Activated gamma-delta T cell (primary cell): ENCODE results near the gene RHOBTB1.

Experiments
- DNase-seq: peaks from one replicate; lab custom pipeline; 2025; lab: John Stamatoyannopoulos, UW

Gene RHOBTB1

DNA sequence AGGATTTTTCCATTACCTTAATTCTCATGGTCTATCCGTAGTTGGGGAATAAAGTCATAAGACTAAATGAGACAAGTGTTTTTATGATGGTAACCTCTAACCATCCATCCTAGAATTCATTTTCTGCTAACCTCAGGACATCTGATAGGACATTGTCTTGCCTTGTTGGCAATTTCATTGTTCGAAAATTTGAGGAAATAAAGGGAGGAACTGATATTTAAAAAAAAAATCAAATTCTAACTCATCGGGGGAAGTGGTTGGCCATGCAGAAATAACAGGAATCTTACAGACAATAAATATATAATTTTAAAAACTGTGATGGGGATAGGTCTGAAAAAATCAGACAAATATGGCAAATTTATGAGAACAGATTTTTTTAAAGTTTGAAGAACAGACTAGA lies 21.7 kb upstream of the RHOBTB1 start:
- DNase-seq = no peak

DNA sequence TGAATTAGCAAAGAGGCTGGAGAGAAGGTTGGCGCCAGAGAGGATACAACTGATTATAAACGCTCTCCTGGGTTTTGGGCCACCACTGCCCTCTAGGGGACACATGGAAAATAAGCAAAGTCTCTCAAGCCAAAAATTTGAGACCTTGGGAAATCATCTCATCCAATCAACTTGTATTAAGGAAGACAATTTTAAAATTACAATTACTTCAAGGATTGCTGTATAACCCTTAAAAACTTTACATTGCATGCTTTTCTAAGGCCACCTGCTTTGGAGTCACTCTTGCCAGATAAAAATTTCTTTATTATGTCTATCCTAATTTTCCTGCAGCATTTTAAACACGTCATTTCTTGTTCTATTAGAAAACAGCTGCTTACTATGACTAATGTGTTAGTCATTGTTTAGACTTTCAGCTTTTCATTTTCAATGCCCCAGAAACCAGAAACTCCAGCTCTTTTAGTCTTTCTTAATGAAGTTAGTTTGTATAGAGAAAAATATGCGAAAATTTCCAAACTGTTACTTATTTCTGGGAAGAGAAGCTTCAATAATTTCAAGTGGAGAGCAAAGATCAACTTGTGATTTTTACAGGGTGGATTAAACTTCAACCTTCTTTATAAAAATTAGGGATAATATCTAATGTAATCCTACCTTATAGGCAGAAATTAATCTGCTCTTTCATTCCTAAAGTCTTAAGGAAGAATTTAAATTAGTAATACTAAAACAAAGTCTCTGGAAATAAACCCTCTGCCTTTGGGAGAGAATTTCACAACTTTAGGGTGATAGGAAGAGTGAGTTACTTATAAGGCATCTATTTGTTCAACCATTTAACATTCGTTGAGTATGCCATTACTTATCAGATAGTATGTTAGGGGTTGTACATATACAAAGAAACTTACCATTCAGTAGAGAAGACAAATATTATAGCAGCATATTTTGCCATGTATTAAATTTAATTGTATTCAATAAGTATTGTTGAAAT lies 20.6 kb upstream of the RHOBTB1 start:
- no peak for DNase-seq

DNA sequence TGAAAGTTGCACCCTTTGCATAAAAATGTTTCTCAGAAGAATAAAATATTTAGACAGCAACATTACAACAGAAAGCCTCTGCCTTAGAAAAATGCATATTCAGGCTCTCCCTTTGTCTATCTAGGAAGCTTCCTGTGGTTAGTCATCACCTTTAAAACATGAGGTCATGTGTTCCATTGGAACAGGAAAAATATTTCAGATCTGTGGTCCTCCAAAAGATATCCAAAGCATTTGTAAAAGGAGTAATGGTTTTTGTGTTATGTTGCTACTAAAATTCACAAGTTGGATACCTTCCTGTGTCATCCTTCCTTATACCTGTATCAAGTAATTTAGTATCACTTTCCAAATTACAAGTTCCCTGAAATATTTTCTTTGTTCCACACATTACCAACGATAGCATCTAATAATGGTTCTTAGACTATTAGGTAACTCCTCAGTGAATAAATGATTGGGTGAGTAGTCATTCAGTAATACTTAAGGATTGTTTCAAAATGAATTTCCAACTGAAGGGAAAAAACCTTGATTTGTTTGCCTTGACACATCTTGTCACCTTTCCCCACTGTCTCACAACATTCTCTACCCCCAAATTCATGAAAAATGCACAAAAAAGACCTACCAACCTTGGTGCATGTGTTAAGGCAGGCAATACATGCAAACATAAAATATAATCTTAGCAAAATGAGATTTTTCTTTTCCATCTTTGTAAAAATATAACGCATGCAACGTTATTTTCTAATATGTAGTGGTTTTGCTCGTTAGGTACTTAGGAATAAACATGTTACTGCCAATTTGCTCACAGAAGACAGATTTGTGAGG lies 19.7 kb upstream of the RHOBTB1 start:
- DNase-seq = no peak

DNA sequence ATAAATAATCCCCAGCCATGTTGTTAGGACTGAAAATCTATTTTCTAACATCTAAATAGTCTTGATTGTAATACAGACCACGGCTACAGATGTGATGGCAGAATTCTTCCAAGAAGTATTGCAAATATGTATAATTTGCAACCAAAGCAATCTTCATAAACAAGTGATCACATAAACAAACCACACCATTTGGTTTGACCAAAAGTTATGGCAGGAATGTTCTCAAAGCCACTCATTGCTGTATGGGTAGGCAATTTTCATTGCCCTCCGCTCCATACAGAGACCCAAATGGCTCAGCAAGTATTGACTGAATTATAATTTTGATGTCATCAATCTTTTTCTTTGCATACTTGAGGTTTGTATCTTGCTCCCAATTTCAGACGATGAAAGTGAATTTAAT lies 19.0 kb upstream of the RHOBTB1 start:
- DNase-seq = no peak

DNA sequence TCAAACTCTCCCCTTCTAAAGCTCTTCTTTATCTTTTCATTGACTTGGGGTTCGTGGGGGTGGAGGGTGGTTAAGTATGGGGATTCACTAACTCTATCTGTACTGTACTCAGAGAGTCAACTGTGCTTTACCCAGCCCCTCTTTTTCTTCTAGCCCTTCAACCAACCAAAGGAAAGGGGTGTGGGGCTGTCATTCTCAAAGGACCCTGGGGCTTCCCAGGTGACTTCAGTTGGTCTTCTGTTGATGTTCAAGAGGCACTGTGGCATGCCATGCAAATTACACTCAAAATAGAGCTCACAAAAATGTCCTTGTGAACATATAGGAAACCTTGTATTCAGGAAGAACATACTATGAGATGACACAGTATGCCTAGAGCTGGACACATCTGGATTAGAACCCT lies 16.9 kb upstream of the RHOBTB1 start:
- DNase-seq = no peak

DNA sequence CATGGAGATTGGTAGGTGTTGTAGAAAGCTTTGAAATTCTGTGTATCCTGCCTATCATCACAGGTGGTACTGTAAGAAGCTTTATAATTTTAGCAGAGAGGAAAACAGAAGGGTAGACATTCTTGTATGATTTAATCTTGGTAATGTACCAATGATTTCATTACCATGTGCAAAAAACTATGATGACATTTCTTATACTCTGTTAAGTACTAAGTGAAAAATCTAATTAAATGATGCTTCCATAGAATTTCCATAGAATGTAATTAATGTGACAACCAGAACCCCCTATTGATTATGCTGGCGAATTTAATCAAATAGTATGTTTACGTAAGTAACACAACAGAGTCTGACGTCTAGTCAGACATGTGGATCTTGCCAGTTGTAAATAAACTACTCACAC lies 16.0 kb upstream of the RHOBTB1 start:
- DNase-seq = no peak

DNA sequence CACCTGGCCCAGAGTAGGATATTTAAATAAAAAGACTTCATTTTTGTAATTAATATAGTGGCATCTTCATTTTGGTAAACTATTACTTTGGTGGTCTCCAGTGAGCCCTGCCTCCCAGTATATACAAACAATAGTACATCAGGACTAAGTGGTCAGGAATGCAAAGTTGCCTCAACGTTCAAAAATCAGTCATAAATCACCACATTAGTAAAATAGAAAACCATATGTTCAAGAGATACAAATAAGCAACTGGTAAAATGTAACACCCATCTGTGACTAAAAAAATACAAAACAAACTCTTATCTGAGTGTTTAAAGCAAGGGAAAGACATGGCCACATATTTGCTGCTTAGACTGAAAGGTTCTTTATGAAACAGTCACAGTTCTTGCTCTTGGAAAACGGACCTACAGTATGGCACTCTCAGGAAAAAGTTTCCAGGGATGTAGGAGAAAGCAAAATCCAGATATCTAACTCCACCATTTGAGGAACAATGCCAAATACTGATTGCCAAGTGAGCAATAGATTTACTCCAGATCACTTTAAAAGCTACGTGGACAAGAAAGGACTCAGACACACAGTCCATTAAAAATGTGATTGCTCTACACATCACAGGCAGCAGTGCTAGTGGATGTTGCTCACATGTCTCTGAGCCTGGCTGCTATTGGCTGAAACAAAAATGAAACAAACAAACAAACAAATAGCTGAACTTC lies 15.1 kb upstream of the RHOBTB1 start:
- DNase-seq = no peak

DNA sequence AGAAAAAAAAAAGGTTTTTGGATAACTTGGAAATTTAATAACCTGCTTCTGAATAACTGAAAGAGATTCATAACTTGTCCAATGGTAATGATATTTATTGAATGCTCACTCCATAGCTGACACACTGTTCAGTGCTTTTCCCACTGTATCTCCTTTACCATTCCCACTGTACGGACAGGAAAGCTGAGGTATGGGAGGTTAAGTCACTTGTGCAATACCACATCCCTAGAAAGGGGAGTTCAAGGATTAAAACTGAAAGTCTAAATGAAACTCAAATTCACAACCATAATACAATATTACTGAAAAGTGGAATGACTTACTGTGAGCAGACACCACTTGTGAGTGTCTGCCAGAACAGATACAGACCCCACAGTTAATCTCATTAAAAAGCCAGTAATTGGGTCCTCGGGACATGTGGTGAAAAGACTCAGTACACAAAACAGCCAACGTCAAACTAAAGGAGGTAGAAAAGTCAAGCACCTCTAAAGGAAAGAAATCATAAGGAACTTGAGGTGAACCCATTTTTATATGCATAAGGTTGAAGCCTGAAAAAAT lies 13.8 kb upstream of the RHOBTB1 start:
- no peak for DNase-seq

DNA sequence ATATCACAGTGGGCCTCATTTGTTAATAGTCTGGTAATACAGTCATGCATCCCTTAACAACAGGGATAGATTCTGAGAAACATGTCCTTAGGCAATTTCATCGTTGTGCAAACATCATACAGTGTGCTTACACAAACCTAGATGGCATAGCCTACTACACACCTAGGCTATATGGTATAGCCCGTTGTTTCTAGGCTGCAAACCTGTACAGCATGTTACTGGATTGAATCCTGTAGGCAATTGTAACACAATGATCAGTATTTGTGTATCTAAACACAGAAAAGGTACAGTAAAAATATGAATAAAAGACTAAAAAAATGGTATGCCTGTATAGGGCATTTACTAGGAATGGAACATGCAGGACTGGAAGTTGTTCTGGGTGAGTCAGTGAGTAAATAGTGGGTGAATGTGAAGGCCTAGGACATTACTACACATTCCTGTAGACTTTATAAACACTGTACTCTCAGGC lies 12.0 kb upstream of the RHOBTB1 start:
- DNase-seq = no peak

DNA sequence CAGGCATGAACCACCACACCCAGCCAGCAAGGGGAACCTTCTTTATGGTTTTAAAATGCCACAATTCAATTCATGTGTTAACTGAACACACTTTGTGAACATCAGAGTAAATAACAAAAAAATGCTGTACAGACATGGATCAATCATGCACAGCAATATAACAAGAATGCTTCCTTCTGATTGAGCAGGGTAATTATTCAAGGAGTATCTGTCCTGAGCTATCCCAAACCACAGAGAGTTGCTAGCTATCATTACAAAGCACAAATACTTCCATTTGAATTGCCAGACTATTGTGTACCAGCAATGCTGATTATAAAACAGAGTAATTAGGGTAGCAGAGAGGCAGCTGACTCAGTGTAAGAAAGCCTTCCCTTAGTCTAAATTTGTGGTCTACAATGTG lies 11.3 kb upstream of the RHOBTB1 start:
- no peak for DNase-seq

DNA sequence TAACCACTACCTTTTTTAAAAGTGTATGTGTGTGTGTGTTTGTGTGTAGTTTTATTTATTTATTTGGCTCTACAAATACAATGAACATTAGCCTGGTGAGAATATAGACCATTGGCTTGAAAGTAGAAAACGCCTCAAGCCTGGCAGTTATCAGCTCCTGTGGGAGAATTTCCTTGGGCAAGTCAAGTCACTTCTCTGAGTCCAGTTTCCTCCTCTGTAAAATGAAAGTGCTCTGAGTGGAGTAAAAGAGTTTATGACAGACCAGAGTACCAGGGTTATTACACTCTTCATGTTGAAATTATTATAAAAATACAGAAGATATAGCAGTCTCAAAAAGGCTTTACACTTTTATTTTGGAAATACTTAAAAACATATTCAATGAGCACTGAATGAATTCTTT lies 10.1 kb upstream of the RHOBTB1 start:
- no peak for DNase-seq

DNA sequence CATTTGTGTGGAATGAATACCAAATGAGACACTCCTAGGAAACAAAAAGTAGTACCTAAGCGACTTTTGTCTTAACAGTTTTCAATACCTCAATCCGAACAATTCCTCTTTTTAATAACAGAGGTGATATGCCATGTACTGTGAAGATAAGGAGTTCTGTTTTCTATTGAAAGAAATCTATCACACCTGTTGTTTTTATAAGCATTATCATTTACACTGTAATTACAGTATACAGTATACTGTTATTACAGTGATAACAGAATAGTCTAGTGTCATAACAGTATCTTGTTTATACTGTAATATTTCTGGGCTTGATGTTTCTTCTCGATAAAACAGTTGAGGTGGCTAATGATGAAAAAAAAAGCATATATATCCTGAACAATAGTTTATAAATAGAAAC lies 9.4 kb upstream of the RHOBTB1 start:
- no peak for DNase-seq

DNA sequence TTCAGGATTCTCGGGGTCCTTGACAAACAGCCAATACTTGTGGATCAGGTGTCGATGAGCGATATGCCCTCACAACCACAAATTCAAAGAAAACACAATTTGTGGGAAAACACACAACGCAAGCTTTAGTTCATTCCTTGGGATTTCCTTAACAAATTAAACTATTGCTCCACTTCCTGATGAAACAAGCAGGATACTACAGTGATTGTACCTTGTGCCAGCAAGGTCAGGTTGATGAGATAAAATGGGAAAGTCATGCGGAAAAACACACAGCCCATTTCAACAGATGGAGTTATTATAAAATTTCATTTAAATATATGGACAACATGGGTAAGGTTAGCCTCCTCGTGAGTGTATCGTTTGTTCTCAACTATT lies 8.8 kb upstream of the RHOBTB1 start:
- DNase-seq = no peak

DNA sequence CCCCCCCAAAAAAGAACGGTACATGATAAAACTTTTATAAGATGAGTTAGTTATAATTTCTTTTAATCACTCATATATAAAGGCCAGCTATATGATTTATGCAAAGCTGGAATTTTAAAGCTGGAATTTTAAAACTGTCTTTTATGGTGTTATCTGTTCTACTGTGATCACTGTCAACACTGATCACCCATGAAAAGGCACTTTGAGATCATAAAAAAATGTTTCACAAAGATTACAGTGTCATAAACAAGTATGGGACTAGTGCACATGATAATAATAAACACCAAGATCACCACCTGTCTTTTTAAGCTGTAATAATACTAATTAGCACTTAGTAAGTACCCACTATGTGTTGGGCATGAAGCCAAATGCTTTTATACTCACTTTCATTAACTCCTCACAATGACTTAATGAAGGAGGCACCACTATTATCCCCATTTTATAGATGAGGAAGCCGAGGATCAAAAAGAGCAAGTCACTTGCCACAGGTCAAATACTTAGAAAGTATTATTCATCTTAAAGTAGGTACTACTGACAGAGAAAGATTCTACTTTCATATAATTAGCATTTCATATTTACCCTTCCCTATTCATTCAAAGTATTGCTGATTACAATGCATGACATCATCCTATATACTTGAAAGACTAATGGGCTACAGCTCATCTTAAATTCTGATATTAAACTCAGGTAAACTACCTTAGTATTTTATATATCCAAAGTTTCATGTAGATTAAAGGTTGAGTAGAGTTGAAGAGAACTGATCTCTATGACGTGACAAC lies 8.3 kb upstream of the RHOBTB1 start:
- DNase-seq = no peak

DNA sequence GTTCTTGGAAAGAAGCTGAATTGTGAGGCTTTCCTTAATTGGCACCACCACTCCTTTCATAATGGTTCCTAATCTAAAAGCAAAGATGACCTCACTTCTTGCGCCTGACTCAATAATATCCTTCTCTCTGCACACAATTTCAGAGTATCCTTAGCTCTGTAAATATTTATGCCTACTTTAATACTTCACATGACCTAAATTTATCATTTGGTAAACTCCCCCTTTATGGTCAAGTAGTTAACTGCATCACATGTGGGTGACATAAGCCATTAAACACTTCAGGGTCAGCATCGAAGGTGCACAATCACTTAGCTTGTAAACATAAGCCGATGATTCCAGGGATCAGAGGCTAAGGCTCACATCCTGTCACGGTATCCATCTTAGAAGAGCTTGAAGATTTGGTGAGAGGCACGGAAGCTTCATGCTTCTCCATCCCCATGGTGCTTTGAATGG lies 7.3 kb upstream of the RHOBTB1 start:
- DNase-seq = no peak

DNA sequence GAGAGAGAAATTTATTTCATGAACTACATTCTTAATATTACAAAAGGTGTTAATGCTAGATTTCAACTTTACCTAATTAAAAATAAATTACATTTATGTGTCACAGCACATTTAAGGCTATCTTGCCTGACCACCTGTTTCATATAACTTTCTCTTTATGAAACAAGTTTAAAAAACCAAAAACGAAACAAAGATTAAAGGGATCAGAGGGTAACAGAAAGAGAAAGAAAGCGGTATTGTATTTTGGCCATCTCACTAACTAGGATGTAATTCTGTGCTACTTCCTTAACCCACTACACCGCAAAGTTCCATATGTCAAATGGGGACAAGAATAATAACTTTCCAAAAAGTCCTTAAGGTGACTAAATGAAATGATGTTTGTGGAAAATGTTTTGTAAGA lies 6.3 kb upstream of the RHOBTB1 start:
- no peak for DNase-seq

DNA sequence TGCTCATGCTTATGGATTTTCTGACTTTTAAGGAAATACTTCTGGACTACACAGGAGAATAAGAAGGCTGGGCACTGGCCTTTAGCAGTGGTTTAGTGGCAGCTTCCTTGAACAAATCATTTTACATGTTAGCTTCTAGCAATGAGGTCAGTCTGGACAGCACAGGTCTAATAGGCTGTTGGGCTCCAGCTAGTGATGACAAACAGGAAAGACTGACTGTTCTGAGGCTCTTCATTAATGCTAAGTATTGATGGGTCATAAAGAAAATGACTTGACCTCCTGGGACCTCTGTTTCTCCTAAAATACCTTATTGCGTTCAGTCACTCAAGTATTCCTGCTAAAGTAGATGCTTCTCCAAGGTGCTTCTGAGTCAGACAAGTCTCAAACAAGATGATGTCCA lies 4.9 kb upstream of the RHOBTB1 start:
- DNase-seq = no peak

DNA sequence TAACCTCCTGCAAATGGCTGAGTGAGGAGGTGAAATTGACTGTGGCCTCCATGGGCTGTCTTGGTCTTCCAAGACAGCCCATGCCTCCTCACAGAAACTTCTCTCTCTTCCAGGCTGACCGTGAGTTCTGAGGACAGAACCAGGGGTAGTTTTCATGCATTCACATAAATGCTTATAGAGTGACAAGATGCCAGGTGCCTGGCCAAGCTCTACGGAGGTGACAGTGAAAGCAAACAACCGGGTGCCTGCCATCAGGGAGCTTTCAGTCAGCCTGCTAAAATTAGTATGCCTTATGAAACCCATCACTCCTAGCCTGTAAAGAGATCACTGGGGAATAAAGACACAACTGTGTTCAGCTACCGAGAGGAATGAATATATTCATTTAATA lies 919 bp upstream of the RHOBTB1 start:
- DNase-seq = no peak

DNA sequence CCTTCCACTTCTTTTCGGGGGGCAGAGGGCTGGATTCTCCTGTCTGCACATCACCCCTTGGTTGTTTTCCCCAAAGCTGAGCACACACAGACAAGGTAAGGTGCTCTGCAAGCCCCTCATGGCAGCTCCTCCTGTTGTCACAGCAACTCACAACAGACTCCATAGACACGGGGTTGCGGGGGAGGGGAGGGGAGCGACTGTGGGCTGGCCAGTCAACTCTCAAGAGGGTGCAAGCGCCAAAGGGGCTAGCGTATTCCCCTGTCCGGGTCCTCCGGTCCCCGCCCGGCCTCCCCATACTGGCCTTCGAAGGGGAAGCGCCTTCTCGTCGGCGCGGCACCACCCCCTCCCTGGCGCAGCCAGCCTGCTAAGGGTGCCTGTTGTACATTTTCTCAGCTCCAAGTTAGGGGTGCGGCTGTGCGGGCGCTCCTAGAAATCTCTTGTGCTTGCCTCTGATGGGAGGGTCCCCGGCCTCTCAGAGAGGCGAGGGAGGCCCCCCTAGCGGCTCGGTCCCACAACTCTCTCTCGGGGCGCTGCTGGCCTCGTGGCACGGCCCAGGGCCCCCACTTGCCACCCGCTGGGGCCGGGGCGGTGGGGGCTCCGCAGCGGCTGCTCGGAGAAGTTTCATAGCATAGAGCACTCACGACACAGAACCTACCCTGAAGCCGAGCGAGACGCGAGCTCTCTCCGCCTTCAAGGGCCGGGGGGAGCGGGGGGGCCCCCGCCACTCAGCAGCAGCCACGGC lies 498 bp downstream of the RHOBTB1 start:
- no peak for DNase-seq

DNA sequence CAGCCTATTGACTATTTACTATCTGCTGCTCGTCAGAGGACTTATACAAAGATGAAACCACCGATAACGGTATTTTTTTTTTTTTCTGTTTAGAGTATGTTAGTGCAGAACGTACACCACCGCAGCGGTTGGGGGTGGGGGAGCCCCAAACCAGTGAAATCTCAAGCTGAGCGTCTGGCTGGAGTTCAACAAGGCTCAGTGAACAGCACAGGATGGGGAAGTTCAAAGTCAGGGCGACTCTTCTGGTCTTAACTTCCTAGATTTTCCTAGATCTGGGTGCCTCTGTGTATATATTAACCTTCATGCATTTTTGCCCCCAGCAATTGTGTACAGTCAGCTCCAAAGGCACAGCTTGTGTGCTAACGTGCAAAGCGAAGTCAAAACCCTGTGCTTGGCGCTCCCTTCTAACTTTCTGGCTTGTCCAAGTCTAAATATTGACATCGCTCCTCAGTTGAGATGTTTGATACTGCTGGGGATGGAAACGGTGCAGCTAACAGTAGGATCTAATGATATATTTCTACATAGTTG lies 1.1 kb downstream of the RHOBTB1 start:
- no peak for DNase-seq
